H1 (cell line): Measurements from ENCODE around the gene MCF2L2.

Experiments used
- CTCF ChIP-seq, 3 experiments: IDR thresholded peaks; 1 replicate in 2 of 3; 2 replicates in 1 of 3; pipeline versions ENCODE4 v1.5.1 to v1.6.1; 2011; ENCODE audit warnings: low read length in 3 of 3, mild to moderate bottlenecking in 3 of 3, inconsistent platforms in 2 of 3, low read depth in 1 of 3, moderate library complexity in 1 of 3; ENCODE audit not compliant: insufficient read depth in 1 of 3; ENCODE audit errors: control extremely low read depth in 1 of 3
- PHF8 ChIP-seq: fragments of 200-600 bp; sonication (generic); conservative IDR thresholded peaks from 2 replicates; pipeline ENCODE4 v1.7.1; 2012; ENCODE audit warnings: low read depth, mild to moderate bottlenecking, inconsistent platforms, low read length, moderate library complexity
- POLR2A ChIP-seq, 2 experiments: IDR thresholded peaks; 1 replicate in 1 of 2; 2 replicates in 1 of 2; pipeline ENCODE4 v1.6.1; 2011; ENCODE audit warnings: low read depth in 2 of 2, low read length in 2 of 2, mild to moderate bottlenecking in 2 of 2; ENCODE audit errors: control extremely low read depth in 1 of 2
- RAD21 ChIP-seq, 2 experiments: IDR thresholded peaks in 1 of 2; conservative IDR thresholded peaks in 1 of 2; 2 replicates each; pipeline ENCODE4 v1.6.1; 2011; ENCODE audit warnings: low read depth in 2 of 2, low read length in 2 of 2, improper control_type of control experiment in 1 of 2, inconsistent platforms in 1 of 2, mild to moderate bottlenecking in 1 of 2, moderate library complexity in 1 of 2
- SP1 ChIP-seq: IDR thresholded peaks from 2 replicates; pipeline ENCODE4 v1.6.1; 2011; ENCODE audit warnings: low read depth, low read length
- SP4 ChIP-seq: IDR thresholded peaks from 2 replicates; pipeline ENCODE4 v1.6.1; 2012; ENCODE audit warnings: low read length, inconsistent platforms
- SUZ12 ChIP-seq: fragments of 200-600 bp; sonication (generic); IDR thresholded peaks from 2 replicates; pipeline ENCODE4 v1.6.1; 2012; ENCODE audit warnings: mild to moderate bottlenecking, inconsistent platforms, low read length, moderate library complexity, mixed read lengths

- TF ChIP-seq RAD21 (IDR thresholded peaks at IDR 0.05 in 1 of 2, conservative IDR thresholded peaks at IDR 0.05 in 1 of 2; ENCODE audit: low read depth in 2 of 2, low read length in 2 of 2): no peak
- TF ChIP-seq SP4: no peak
- no peak for TF ChIP-seq CTCF (IDR thresholded peaks at IDR 0.05; ENCODE audit: control extremely low read depth in 1 of 3, insufficient read depth in 1 of 3, low read depth in 1 of 3, low read length in 3 of 3)
- TF ChIP-seq SUZ12: no peak
- TF ChIP-seq SP1: no peak
- TF ChIP-seq POLR2A (IDR thresholded peaks at IDR 0.05; ENCODE audit: control extremely low read depth in 1 of 2, low read depth in 2 of 2, low read length in 2 of 2): no peak
- no peak for TF ChIP-seq PHF8
Observed at GRCh38 chr3:183180110-183180783, 248.2 kb downstream of the MCF2L2 start.
